ENCODE results near the gene EPG5. TPM values are rescaled to one million over a fixed set of nuclear protein-coding genes. Genes with fewer than 3 reads are reported as not detected.
A peak's percentile ranks its signal among the peaks of the same experiment; 100 is the strongest.

The EPG5 gene
- total and polyA plus RNA-seq, 4 donors = 3.2 to 20.3 (median 11.1) TPM

DNA sequence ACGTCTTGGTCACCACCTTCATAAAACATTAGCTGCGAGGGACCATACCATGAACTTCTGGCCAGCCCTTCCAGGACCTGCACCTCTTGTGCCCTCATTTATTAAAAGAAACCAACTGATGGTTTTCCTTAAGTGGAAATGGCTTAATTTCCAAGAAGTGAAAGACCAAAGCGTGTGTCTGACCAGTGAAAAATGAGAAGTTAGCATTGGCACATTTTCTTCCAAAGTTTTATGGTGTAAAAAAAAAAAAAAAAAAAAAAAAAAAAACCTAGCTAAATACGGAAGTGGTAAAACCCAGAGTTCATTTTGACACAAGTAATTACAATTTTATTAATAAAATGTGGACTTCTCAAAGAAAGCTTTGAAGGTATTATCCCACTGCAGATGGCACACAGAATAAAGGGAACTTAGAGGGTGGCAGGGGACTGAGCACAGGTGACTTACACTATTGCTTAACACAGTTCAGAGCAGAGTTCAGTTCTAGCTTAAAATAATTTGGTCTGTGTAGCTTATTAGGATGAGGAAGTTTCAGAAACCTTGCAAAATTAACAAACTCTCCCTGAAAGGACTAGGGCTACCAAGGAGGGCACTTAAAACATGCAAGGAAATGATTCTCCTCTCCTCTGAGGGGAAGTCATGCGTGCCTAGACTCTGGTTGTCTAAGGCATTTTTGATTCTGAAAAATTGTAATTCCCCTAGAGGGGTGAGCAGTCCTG lies 42.2 kb upstream of the EPG5 start (continued):
- TF ChIP-seq, protein P1, sequence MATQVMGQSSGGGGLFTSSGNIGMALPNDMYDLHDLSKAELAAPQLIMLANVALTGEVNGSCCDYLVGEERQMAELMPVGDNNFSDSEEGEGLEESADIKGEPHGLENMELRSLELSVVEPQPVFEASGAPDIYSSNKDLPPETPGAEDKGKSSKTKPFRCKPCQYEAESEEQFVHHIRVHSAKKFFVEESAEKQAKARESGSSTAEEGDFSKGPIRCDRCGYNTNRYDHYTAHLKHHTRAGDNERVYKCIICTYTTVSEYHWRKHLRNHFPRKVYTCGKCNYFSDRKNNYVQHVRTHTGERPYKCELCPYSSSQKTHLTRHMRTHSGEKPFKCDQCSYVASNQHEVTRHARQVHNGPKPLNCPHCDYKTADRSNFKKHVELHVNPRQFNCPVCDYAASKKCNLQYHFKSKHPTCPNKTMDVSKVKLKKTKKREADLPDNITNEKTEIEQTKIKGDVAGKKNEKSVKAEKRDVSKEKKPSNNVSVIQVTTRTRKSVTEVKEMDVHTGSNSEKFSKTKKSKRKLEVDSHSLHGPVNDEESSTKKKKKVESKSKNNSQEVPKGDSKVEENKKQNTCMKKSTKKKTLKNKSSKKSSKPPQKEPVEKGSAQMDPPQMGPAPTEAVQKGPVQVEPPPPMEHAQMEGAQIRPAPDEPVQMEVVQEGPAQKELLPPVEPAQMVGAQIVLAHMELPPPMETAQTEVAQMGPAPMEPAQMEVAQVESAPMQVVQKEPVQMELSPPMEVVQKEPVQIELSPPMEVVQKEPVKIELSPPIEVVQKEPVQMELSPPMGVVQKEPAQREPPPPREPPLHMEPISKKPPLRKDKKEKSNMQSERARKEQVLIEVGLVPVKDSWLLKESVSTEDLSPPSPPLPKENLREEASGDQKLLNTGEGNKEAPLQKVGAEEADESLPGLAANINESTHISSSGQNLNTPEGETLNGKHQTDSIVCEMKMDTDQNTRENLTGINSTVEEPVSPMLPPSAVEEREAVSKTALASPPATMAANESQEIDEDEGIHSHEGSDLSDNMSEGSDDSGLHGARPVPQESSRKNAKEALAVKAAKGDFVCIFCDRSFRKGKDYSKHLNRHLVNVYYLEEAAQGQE (IDR thresholded peaks at IDR 0.05) = no peak
- no peak for TF ChIP-seq NR2F2 (IDR thresholded peaks at IDR 0.05)
- peak; percentile 44 to 61 for TF ChIP-seq HNF4A (conservative IDR thresholded peaks at IDR 0.05)
- TF ChIP-seq YY1 (IDR thresholded peaks at IDR 0.05) = no peak

DNA sequence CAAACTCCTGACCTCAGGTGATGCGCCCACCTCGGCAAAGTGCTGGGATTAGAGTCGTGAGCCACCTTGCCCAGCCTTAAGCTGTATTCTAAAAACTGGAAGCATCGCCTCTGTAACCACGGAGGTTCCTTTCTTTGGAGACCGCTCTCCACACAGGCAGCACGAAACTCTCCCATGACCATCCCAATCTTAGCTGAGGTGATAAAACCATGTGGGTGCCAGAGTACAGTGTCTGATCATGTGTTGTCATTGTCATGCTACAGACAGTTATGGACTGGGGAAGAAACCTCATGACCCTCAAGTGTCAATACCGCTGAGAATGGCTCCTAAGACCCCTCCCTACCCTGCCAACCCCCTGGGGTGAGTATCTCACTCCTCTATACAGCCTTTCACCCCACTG lies 41.4 kb upstream of the EPG5 start:
- DNase-seq (ENCODE audit: low spot score) = no peak
- no peaks in the 10 kb centered on the region for H3K9me3 ChIP-seq (ENCODE audit: control insufficient read depth in 4 of 4, low read length in 3 of 4)
- H3K36me3 ChIP-seq (ENCODE audit: control insufficient read depth in 4 of 4, insufficient read depth in 3 of 4, low read depth in 1 of 4, low read length in 3 of 4) = peaks cover 0 to 7% (median 0%) of the 10 kb centered on the region in 4 donors
- H3K4me3 ChIP-seq (ENCODE audit: low read depth in 1 of 3, low read length in 3 of 3) = no peak overlapping the region
- H3K4me1 ChIP-seq (ENCODE audit: control insufficient read depth in 4 of 4, insufficient read depth in 4 of 4, low read length in 3 of 4) = peaks cover 0 to 14% (median 3%) of the 10 kb centered on the region in 4 donors
- no peak overlapping the region for H3K27ac ChIP-seq (ENCODE audit: low read depth in 1 of 2, low read length in 2 of 2)
- 95% methylated on average over 8 of the region's 8 CpGs for WGBS
- no peaks in the 10 kb centered on the region for H3K27me3 ChIP-seq (ENCODE audit: control insufficient read depth in 4 of 4, insufficient read depth in 4 of 4, low read length in 3 of 4)
- H3K9ac ChIP-seq (ENCODE audit: low read depth in 1 of 2, low read length in 2 of 2) = no peak overlapping the region
- TF ChIP-seq GABPA (IDR thresholded peaks at IDR 0.05 in 1 of 2, conservative IDR thresholded peaks at IDR 0.05 in 1 of 2) (no peak), EGR1 (IDR thresholded peaks at IDR 0.05; ENCODE audit: low read depth in 2 of 2) (no peak), RXRA (IDR thresholded peaks at IDR 0.05) (no peak), FOXA2 (IDR thresholded peaks at IDR 0.05) (no peak), FOXA1 (IDR thresholded peaks at IDR 0.05) (no peak), JUND (IDR thresholded peaks at IDR 0.05) (no peak), HNF4G (IDR thresholded peaks at IDR 0.05) (no peak), NR2F2 (IDR thresholded peaks at IDR 0.05) (no peak), SP1 (IDR thresholded peaks at IDR 0.05) (no peak)
- TF ChIP-seq, protein P1 (IDR thresholded peaks at IDR 0.05) = no peak
- TF ChIP-seq, protein P2, sequence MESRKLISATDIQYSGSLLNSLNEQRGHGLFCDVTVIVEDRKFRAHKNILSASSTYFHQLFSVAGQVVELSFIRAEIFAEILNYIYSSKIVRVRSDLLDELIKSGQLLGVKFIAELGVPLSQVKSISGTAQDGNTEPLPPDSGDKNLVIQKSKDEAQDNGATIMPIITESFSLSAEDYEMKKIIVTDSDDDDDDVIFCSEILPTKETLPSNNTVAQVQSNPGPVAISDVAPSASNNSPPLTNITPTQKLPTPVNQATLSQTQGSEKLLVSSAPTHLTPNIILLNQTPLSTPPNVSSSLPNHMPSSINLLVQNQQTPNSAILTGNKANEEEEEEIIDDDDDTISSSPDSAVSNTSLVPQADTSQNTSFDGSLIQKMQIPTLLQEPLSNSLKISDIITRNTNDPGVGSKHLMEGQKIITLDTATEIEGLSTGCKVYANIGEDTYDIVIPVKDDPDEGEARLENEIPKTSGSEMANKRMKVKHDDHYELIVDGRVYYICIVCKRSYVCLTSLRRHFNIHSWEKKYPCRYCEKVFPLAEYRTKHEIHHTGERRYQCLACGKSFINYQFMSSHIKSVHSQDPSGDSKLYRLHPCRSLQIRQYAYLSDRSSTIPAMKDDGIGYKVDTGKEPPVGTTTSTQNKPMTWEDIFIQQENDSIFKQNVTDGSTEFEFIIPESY (IDR thresholded peaks at IDR 0.05) = no peak
- TF ChIP-seq, protein P3, sequence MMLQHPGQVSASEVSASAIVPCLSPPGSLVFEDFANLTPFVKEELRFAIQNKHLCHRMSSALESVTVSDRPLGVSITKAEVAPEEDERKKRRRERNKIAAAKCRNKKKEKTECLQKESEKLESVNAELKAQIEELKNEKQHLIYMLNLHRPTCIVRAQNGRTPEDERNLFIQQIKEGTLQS (IDR thresholded peaks at IDR 0.05) = no peak
